Measurements from ENCODE around the gene KRT31.
"Not testable (repeated sequence)": the region's sequence is repeated elsewhere in the genome, so short reads cannot be mapped to it uniquely, and the experiment has no call there.

Gene KRT31

DNA sequence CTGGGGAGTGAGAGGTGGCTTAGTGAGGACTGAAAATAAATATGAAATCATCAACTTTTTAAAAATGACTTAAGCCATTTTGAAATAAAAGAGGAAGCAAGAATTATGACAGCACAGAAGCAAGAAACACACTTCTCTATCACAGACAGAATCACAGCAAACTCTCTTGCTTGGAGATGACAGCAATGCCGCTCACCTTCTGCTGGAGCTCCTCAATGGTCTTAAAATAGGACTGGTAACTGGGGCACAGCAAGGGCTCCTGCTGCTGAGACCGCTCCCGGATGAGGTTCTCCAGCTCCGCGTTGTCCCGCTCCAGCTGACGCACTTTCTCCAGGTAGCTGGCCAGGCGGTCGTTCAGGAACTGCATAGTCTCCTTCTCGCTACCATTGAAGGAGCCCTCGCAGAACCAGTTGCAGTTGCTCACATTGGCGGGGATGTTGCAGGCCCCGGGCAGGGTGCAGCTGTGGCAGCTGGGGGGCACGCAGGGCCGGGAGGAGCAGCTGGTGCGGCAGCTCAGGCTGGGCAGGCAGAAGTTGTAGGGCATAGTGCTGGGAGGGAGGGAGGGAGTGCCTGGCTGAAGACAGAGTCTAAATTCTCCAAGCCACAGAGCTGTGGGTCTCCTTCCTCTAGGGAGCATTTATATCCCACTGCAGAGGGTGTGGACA is at the start of gene KRT31:
Gene KRT31, minus strand, starts transcription at position 613 of the 665 bp plus-strand sequence. Its CDS starts 69 bp downstream, at position 544.
- Mint-ChIP-seq H3K36me3 (ENCODE audit: low read depth) (no peaks in the 10 kb centered on the region), H3K27me3 (peaks cover 10% of the 10 kb centered on the region), H3K9me3 (no peaks in the 10 kb centered on the region), H3K27ac (no peak within 1 kb of the TSS), H3K4me3 (no peak within 1 kb of the TSS), H3K4me1 (peaks cover 2% of the 10 kb centered on the region)
- ATAC-seq (no peak), DNase-seq (no peak)

DNA sequence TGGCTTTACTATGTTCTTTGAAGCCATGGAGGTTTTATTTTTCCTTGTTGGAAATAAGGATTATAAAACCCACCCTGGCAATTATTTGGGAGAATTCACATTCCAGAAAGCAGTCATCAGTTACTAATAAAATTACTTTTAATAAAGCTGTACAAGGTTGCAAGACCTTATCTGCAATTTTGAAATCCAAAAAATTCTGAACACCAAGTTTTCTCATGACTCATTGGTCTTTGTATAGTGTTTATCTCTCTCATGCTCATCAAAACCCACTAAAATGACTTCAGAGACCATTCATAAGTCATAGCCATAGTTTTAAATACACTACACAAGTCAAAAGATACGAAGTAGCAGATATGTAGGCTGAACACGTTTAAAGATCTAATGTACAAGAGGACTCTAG is 49.4 kb upstream of the KRT31 start:
- H3K9me3 Mint-ChIP-seq = no peaks in the 10 kb centered on the region
- H3K36me3 Mint-ChIP-seq (ENCODE audit: low read depth) = no peaks in the 10 kb centered on the region
- ATAC-seq (no peak), DNase-seq (no peak)
- H3K27ac Mint-ChIP-seq = no peak overlapping the region
- H3K27me3 Mint-ChIP-seq = peaks cover 6% of the 10 kb centered on the region
- no peak overlapping the region for H3K4me3 Mint-ChIP-seq
- no peaks in the 10 kb centered on the region for H3K4me1 Mint-ChIP-seq

DNA sequence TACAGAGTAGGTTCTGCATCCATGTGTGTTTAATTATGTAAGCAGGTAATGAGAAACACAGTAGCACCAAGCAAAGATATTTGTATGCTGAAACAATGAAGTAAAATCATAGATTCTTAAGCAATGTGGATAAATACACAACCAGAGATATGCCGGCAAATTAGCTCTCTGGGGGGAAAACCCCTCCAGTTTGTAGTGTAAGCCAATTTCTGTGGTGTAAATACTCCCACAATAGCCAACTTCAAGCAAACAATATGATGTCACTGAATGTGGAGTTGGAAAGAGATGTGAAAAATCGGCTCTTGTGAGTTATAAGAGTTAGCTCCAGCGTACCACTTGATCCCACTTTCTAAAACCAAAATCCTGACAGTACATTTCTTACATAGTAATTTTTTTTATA is 47.2 kb upstream of the KRT31 start:
- no peak overlapping the region for H3K4me3 Mint-ChIP-seq
- no peaks in the 10 kb centered on the region for H3K4me1 Mint-ChIP-seq
- H3K27me3 Mint-ChIP-seq = peaks cover 6% of the 10 kb centered on the region
- H3K36me3 Mint-ChIP-seq (ENCODE audit: low read depth) = no peaks in the 10 kb centered on the region
- no peaks in the 10 kb centered on the region for H3K9me3 Mint-ChIP-seq
- DNase-seq (no peak), ATAC-seq (no peak)
- H3K27ac Mint-ChIP-seq = no peak overlapping the region

DNA sequence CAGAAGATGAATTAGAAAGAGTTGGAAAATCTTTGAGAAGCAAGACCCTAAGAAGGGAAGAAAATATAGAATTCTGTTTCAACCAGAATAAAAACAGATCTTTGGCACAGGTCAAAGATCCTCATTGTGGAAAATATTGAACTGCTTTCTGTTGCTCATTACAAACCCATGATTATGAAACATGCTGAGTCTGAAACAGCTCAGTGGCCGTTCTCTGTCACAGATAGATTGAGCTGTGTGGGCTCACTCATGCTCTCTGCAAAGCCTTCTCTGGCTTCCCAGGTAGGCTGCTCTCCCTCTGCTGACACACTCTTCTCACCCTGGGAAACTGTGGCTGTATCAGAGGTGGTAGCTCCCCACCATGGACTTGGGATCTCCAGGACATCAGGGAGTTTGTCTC is 46.8 kb upstream of the KRT31 start:
- H3K4me3 Mint-ChIP-seq = no peak overlapping the region
- ATAC-seq (peak; percentile 23), DNase-seq (no peak)
- H3K9me3 Mint-ChIP-seq = no peaks in the 10 kb centered on the region
- H3K4me1 Mint-ChIP-seq = no peaks in the 10 kb centered on the region
- H3K27ac Mint-ChIP-seq = no peak overlapping the region
- H3K27me3 Mint-ChIP-seq = peaks cover 6% of the 10 kb centered on the region
- H3K36me3 Mint-ChIP-seq (ENCODE audit: low read depth) = no peaks in the 10 kb centered on the region

DNA sequence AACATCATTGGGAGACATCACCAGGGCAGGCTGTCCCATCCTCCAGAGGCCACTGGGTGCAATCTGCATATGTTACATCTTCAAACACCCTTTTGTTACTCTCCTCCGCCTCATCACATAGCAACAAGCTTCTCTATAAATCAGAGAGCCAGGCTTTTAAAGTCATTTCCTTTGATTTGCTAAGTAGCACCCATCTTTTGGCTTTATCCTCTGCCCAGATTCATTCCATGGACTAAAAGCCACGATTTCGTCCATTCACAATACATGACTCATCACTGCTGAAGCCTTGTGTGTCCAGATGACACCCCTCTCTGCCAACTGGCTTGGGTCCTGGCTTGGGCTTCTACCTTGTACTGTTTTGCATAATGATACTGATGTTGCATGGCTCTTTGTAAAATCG is 45.3 kb upstream of the KRT31 start:
- Mint-ChIP-seq H3K4me1 (no peaks in the 10 kb centered on the region), H3K9me3 (no peaks in the 10 kb centered on the region), H3K27me3 (peaks cover 6% of the 10 kb centered on the region), H3K4me3 (no peak overlapping the region), H3K36me3 (ENCODE audit: low read depth) (no peaks in the 10 kb centered on the region), H3K27ac (no peak overlapping the region)
- DNase-seq = no peak
- ATAC-seq = no peak

DNA sequence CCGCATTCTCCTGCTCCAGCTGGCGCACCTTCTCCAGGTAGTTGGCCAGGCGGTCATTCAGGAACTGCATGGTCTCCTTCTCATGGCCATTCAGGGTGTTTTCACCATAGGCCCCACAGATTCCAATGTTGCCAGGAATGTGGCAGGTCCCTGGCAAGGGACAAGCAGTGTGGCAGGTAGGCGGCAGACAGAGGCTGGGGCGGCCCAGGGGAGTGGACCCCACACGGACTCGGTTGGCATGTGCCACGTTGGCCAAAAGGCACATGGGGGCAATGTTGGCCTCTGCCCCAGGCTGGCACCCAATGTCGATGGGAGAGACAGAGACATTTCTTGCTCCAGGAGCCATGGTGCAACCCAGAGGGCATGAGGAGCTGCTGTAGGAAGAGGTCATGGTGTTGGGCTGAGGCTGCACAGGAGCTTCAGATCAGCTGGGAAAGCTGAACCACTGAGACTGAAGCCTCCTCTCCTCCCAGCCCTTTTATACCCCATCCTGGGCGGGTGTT is 43.2 kb upstream of the KRT31 start, which contains the start of gene KRT38:
Gene KRT38, minus strand, starts transcription at position 453 of the 503 bp plus-strand sequence. Its CDS starts 62 bp downstream, at position 391.
- H3K9me3 Mint-ChIP-seq = no peaks in the 10 kb centered on the region
- no peak within 1 kb of the TSS for H3K27ac Mint-ChIP-seq
- H3K4me1 Mint-ChIP-seq = no peaks in the 10 kb centered on the region
- no peaks in the 10 kb centered on the region for H3K36me3 Mint-ChIP-seq (ENCODE audit: low read depth)
- no peak within 1 kb of the TSS for H3K4me3 Mint-ChIP-seq
- H3K27me3 Mint-ChIP-seq = peaks cover 4% of the 10 kb centered on the region
- DNase-seq (no peak), ATAC-seq (no peak)

DNA sequence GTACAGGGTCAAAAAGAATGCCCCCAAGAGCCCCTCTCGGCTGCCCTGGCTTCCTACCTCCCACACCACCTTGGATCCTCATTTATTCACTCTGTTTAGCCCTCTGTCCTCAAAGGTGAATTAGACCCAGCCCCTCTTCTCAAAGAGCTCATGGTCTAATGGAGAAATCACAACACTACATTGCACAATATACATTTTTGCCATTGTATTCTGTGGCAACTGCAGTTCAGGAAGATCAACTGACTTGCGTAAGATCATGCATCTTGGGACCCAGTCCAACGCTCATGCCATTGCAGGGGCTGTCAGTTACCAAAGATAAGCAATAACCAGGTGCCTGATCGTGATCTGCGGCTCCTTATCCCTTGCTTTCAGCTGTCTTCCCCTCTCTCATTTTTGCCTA is 42.0 kb upstream of the KRT31 start:
- ATAC-seq = no peak
- no peaks in the 10 kb centered on the region for H3K4me1 Mint-ChIP-seq
- no peak overlapping the region for H3K27ac Mint-ChIP-seq
- no peak overlapping the region for H3K4me3 Mint-ChIP-seq
- DNase-seq = no peak
- H3K27me3 Mint-ChIP-seq = peaks cover 4% of the 10 kb centered on the region
- H3K36me3 Mint-ChIP-seq (ENCODE audit: low read depth) = no peaks in the 10 kb centered on the region
- no peaks in the 10 kb centered on the region for H3K9me3 Mint-ChIP-seq

DNA sequence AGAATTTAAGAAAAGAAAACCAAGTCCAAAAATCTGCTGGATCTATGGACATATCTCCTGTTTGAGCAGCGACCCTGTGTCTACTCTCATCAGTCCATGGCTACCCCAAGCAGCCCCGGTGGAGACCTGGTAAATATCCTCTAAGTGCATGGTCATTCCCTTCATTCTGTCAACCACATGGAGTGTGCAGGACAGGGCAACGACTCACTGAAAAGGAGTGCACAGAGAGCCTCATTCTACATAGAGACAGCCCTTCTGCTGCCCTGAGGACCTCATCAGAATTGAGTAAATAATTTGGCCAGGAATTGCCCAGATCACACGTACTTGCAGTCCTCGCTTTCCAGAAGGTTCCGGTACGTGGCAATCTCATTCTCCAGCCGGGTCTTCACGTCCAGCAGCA is 40.4 kb upstream of the KRT31 start:
- DNase-seq (no peak), ATAC-seq (no peak)
- no peaks in the 10 kb centered on the region for H3K36me3 Mint-ChIP-seq (ENCODE audit: low read depth)
- no peaks in the 10 kb centered on the region for H3K9me3 Mint-ChIP-seq
- H3K4me1 Mint-ChIP-seq = no peaks in the 10 kb centered on the region
- H3K27me3 Mint-ChIP-seq = no peaks in the 10 kb centered on the region
- H3K4me3 Mint-ChIP-seq = no peak overlapping the region
- no peak overlapping the region for H3K27ac Mint-ChIP-seq

DNA sequence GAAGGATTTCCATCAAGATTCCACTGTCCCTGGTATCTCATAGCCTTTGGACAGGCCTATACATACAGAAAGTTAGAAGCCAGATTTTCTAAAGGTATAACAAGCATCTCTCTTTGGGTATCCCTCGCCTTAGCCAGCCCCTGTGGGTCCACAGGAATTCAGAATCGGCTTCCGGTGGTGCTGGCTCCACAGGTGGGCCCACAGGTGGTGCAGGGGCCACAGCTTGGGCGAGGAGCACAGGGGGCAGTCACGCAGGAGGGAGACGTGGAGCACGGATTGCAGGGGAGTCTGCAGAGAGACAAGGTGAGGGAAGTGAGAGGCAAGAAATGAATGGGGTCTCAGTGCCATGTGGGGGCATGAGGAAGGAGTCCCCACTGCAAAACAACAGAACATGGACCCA is 39.8 kb upstream of the KRT31 start:
- no peaks in the 10 kb centered on the region for H3K27me3 Mint-ChIP-seq
- H3K27ac Mint-ChIP-seq = no peak overlapping the region
- no peak for ATAC-seq
- no peak overlapping the region for H3K4me3 Mint-ChIP-seq
- no peaks in the 10 kb centered on the region for H3K4me1 Mint-ChIP-seq
- no peaks in the 10 kb centered on the region for H3K36me3 Mint-ChIP-seq (ENCODE audit: low read depth)
- DNase-seq = no peak
- H3K9me3 Mint-ChIP-seq = no peaks in the 10 kb centered on the region

DNA sequence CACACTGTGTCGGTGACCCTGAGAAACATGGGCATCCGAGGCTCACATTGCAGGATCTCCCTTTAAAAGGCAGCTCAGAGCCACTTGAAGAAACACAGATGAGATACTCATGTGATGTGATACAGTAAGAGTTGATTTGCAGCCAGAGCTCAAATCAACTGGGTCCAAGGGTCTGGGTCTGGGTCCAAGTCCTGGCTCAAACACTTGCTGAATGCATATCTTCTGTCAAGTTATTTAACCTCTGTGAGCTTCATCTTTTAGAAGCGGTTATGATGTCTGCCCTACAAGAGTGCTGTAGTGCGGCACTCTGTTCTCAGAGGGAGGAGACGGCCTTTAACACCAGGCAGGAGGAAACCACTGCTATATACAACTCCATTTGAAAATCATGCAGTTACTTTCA is 37.0 kb upstream of the KRT31 start:
- ATAC-seq = no peak

DNA sequence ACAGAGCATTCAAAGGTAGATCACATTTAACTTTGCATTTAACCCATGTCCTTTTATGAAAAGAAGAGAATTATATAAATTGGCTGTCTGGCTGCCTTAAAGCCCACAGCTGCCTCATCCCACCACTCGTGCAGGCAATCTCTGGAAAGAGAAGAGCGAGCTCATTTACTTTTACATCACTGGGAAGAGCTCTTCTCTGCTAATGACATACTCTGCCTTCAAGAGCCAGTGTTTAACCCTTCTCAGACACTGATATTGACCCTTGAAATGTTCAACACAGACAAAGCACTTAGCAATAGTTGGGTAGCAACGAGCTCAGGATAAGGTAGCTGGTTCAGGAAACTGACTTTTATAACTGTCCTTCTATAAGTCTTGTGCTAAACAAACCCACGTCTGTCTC is 36.6 kb upstream of the KRT31 start:
- no peak for DNase-seq
- no peak overlapping the region for H3K4me3 Mint-ChIP-seq
- no peak overlapping the region for H3K27ac Mint-ChIP-seq
- H3K9me3 Mint-ChIP-seq = no peaks in the 10 kb centered on the region
- no peaks in the 10 kb centered on the region for H3K36me3 Mint-ChIP-seq (ENCODE audit: low read depth)
- no peaks in the 10 kb centered on the region for H3K27me3 Mint-ChIP-seq
- no peaks in the 10 kb centered on the region for H3K4me1 Mint-ChIP-seq
- ATAC-seq = no peak

More for the DNA sequence above, 37.0 kb upstream of the KRT31 start:
- Mint-ChIP-seq H3K4me1 (no peaks in the 10 kb centered on the region), H3K9me3 (no peaks in the 10 kb centered on the region), H3K27me3 (no peaks in the 10 kb centered on the region), H3K27ac (no peak overlapping the region), H3K36me3 (ENCODE audit: low read depth) (no peaks in the 10 kb centered on the region), H3K4me3 (no peak overlapping the region)
- DNase-seq = no peak

DNA sequence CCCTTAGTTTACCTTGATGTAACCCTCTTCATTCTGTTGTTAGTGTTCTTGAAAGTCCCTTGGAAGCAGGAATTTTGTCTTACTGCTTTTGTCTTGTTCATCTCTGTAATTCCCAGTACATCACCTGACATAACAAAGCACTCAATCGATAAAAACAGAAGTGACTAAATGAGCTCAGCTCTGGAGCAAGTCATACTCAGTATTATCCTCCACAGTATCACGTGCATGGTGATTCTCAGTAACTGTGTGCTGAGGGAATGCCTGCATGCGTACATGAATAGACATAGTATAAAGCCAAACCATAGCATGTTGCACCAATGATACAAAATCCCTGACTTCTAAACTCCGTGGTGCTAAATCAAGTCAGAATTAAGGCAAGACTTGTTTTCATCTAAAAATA is 36.2 kb upstream of the KRT31 start:
- Mint-ChIP-seq H3K27me3 (no peaks in the 10 kb centered on the region), H3K4me3 (no peak overlapping the region), H3K36me3 (ENCODE audit: low read depth) (no peaks in the 10 kb centered on the region), H3K27ac (no peak overlapping the region), H3K9me3 (no peaks in the 10 kb centered on the region), H3K4me1 (no peaks in the 10 kb centered on the region)
- no peak for DNase-seq
- ATAC-seq = no peak

DNA sequence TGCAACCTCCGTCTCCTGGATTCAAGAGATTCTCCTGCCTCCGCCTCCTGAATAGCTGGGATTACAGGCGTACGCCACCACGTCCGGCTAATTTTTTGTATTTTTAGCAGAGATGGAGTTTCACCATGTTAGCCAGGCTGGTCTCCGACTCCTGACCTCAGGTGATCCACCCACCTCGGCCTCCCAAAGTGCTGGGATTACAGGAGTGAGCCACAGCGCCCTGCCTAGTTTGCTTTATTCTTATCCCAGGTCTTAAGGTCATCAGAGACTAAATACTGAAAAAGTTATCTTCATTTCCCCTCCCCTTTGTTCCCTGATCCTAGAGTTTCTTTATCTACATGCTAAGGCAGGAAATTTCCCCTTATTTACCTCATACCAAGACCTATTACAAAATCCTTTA is 33.0 kb upstream of the KRT31 start:
- not testable (repeated sequence) for DNase-seq; ATAC-seq; H3K9me3 Mint-ChIP-seq; H3K36me3 Mint-ChIP-seq (ENCODE audit: low read depth); H3K27me3 Mint-ChIP-seq; H3K4me3 Mint-ChIP-seq; H3K27ac Mint-ChIP-seq; H3K4me1 Mint-ChIP-seq

DNA sequence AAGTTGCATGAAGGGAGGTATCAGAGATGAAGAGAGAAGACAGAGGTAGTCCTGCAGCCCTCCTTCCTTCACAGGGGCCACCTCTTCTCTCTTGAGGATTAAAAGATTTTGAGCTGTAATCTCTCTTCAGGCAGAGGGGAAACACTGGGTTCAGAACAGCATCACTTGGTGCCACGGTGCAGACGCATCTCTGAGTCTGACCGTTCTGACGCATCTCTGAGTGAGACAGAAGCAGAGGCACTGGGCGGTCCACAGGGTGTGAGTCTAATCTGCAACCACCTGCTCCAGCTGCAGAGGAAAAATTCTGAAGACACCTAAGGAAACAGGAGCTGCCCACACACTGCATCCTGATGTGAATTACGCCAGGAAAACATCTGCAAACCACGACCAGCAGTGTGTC is 32.3 kb upstream of the KRT31 start:
- no peaks in the 10 kb centered on the region for H3K27me3 Mint-ChIP-seq
- no peak overlapping the region for H3K4me3 Mint-ChIP-seq
- H3K9me3 Mint-ChIP-seq = no peaks in the 10 kb centered on the region
- ATAC-seq (no peak), DNase-seq (no peak)
- H3K4me1 Mint-ChIP-seq = no peaks in the 10 kb centered on the region
- H3K27ac Mint-ChIP-seq = no peak overlapping the region
- H3K36me3 Mint-ChIP-seq (ENCODE audit: low read depth) = no peaks in the 10 kb centered on the region

DNA sequence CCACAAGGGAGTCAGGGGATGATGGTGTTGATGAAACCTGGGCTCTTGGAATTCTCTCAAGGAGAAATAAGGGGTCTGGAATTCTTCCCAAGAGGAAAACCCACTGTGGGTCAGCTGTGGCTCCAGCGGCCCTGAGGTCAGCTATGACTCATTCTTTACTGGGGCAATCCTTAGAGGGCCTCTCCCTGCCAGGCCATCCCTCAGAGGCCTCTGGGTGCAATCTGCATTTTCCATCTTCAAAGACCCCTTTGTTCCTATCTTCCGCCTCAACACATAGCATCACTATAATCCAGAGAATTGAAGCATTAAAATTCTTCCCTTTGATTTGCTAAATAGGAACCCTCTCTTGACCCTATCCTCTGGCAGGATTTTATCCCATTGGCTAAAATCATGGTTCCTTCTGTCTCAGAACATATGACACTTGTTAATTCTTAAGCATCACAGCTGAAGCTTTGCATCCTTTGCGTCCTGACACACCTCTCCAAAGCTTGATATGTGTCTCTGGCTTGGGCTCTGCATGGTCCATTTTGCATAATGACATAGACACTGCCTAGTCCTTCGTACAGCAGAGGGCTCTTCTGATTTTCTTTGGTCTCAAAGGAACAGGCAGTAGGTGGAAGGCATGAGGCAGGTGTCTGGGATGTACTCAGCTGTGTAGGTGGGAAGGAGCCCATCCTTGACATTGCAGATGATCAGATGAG is 31.3 kb upstream of the KRT31 start:
- Mint-ChIP-seq H3K27me3 (no peaks in the 10 kb centered on the region), H3K27ac (no peak overlapping the region), H3K4me3 (no peak overlapping the region), H3K4me1 (no peaks in the 10 kb centered on the region), H3K9me3 (no peaks in the 10 kb centered on the region), H3K36me3 (ENCODE audit: low read depth) (no peaks in the 10 kb centered on the region)
- DNase-seq (no peak), ATAC-seq (no peak)
